SK-N-MC (cell line): ENCODE measurements around the gene GPX4.

Experiments used
- DNase-seq: peaks from one replicate; pipeline ENCODE4 v3.0.0-alpha.2; 2011; ENCODE audit warnings: low read depth, low spot score
- H3K27ac ChIP-seq: fragments of 200-600 bp; sonication (generic); 2 replicates; pipeline ENCODE4 v1.5.1; 2016; ENCODE audit warnings: mixed run types
- H3K36me3 ChIP-seq: fragments of 200-600 bp; sonication (generic); 2 replicates; pipeline ENCODE4 v1.6.1; 2017; ENCODE audit warnings: antibody characterized with exemption, low read length, mixed read lengths; ENCODE audit not compliant: insufficient read depth
- H3K4me3 ChIP-seq: fragments of 200-600 bp; sonication (generic); 2 replicates; pipeline ENCODE4 v1.5.1; 2016
- H3K9ac ChIP-seq: fragments of 200-600 bp; sonication (generic); 2 replicates; pipeline ENCODE4 v1.8.0; 2017; ENCODE audit warnings: mixed run types, mixed read lengths; ENCODE audit not compliant: insufficient read length
- H3K9me3 ChIP-seq: fragments of 200-600 bp; sonication (generic); 2 replicates; pipeline ENCODE4 v1.6.1; 2017; ENCODE audit warnings: low read depth, mild to moderate bottlenecking, antibody characterized with exemption, low read length, moderate library complexity, mixed read lengths
- EZH2 ChIP-seq: fragments of 200-600 bp; sonication (generic); IDR thresholded peaks from one replicate; pipeline ENCODE4 v1.6.1; 2017; ENCODE audit warnings: antibody characterized with exemption
- FOXP2 ChIP-seq: optimal IDR thresholded peaks from 2 replicates; pipeline ENCODE3; 2011; ENCODE audit warnings: mild to moderate bottlenecking, moderate library complexity; ENCODE audit not compliant: insufficient read depth; ENCODE audit errors: extremely low read length, control extremely low read depth
- POLR2AphosphoS5 ChIP-seq: IDR thresholded peaks from 2 replicates; pipeline ENCODE4 v1.6.1; 2012; ENCODE audit warnings: mild to moderate bottlenecking, low read depth, low read length, borderline replicate concordance

Gene GPX4

GRCh38 chr19:1155352-1156304, 51.8 kb downstream of the GPX4 start:
- Histone ChIP-seq H3K4me3 (no peak overlapping the region), H3K9me3 (no peaks in the 10 kb centered on the region), H3K9ac (no peak overlapping the region), H3K36me3 (no peaks in the 10 kb centered on the region; the same call in 1 of the 2 replicates), H3K27ac (no peak overlapping the region)
- TF ChIP-seq EZH2 (no peak), FOXP2 (no peak), POLR2AphosphoS5 (no peak)
- no peak for DNase-seq
